HG02588 (cell line): ENCODE results near the gene SLC28A1.
"Not testable (repeated sequence)": the region's sequence is repeated elsewhere in the genome, so short reads cannot be mapped to it uniquely, and the experiment has no call there.

ENCODE experiments used
- ATAC-seq: cut with Tn5 transposase; IDR thresholded peaks from one replicate; pipeline ENCODE4 v1.9.1; 2021; ENCODE audit warnings: mild to moderate bottlenecking, moderate library complexity; ENCODE audit not compliant: unreplicated experiment

Gene SLC28A1

GRCh38 chr15:84987351-84987750 lies 102.9 kb downstream of the SLC28A1 start:
- ATAC-seq = not testable (repeated sequence)

GRCh38 chr15:84987949-84988624 lies 103.6 kb downstream of the SLC28A1 start:
- no peak for ATAC-seq

GRCh38 chr15:84988909-84989644 lies 104.6 kb downstream of the SLC28A1 start:
- ATAC-seq = no peak

GRCh38 chr15:84990507-84990906 lies 106.0 kb downstream of the SLC28A1 start:
- no peak for ATAC-seq

GRCh38 chr15:84991014-84991712 lies 106.7 kb downstream of the SLC28A1 start:
- no peak for ATAC-seq

- ATAC-seq = no peak
Observed at GRCh38 chr15:84992157-84992944, 107.9 kb downstream of the SLC28A1 start.
